Naive thymus-derived CD4-positive, alpha-beta T cell (primary cell): ENCODE data around the gene RNF113B. TPM values are rescaled to one million over a fixed set of nuclear protein-coding genes. Genes with fewer than 3 reads are reported as not detected.

Experiments used
- ATAC-seq: fragments of 150-1000 bp; cut with Tn5 transposase; 2 replicates; pipeline ENCODE4 v1.10.0; 2021; ENCODE audit warnings: mild to moderate bottlenecking, moderate library complexity
- CTCF ChIA-PET: fragments of 350-600 bp; sonication (Branson Sonifier 250); formaldehyde crosslinking; loops from one replicate; lab custom pipeline; 2021; ENCODE audit warnings: antibody characterized with exemption; lab: Charles Lee
- POLR2A ChIA-PET: fragments of 350-600 bp; sonication (Branson Sonifier 250); formaldehyde crosslinking; loops from one replicate; lab custom pipeline; 2021; ENCODE audit warnings: antibody characterized with exemption, inconsistent platforms; lab: Charles Lee
- DNase-seq, 9 donors: peaks; one replicate each; pipeline versions ENCODE4 v3.0.0 to v3.0.0-alpha.2; 2020 to 2022; ENCODE audit warnings: mixed read lengths in 1 of 9
- H3K27ac ChIP-seq: one replicate; pipeline ENCODE4 v1.7.0; 2013; ENCODE audit warnings: mild to moderate bottlenecking, low read depth, low read length, moderate library complexity
- H3K27me3 ChIP-seq, 2 donors: one replicate each; pipeline ENCODE4 v1.7.0; 2013; ENCODE audit warnings: low read length in 2 of 2, mild to moderate bottlenecking in 2 of 2, moderate library complexity in 2 of 2; ENCODE audit not compliant: control insufficient read depth in 2 of 2, insufficient read depth in 2 of 2
- H3K36me3 ChIP-seq, 3 experiments: 1 replicate in 2 of 3; 2 replicates in 1 of 3; pipeline ENCODE4 v1.7.0; 2013; ENCODE audit warnings: low read length in 3 of 3, mild to moderate bottlenecking in 3 of 3, moderate library complexity in 1 of 3; ENCODE audit not compliant: insufficient read depth in 3 of 3, control insufficient read depth in 2 of 3
- H3K4me1 ChIP-seq, 2 donors: one replicate each; pipeline ENCODE4 v1.7.0; 2013; ENCODE audit warnings: low read length in 2 of 2, mild to moderate bottlenecking in 2 of 2, moderate library complexity in 1 of 2; ENCODE audit not compliant: control insufficient read depth in 2 of 2, insufficient read depth in 2 of 2
- H3K4me3 ChIP-seq: 2 replicates; pipeline ENCODE4 v1.7.0; 2013; ENCODE audit warnings: mild to moderate bottlenecking, low read length
- H3K9me3 ChIP-seq, 3 experiments: 1 replicate in 2 of 3; 2 replicates in 1 of 3; pipeline ENCODE4 v1.7.0; 2013; ENCODE audit warnings: low read length in 3 of 3; ENCODE audit not compliant: control insufficient read depth in 2 of 3
- H3K27ac Mint-ChIP-seq, 9 donors: one replicate each; pipeline ENCODE4 v1.8.0; 2020 to 2022; ENCODE audit warnings: mixed read lengths in 9 of 9, mild to moderate bottlenecking in 8 of 9, moderate library complexity in 5 of 9, inconsistent platforms in 2 of 9
- H3K27me3 Mint-ChIP-seq, 5 donors: one replicate each; pipeline ENCODE4 v1.8.0; 2021 to 2022; ENCODE audit warnings: mixed read lengths in 5 of 5, mild to moderate bottlenecking in 1 of 5
- H3K36me3 Mint-ChIP-seq, 5 donors: one replicate each; pipeline ENCODE4 v1.8.0; 2020 to 2022; ENCODE audit warnings: mixed read lengths in 5 of 5, mild to moderate bottlenecking in 3 of 5, inconsistent platforms in 1 of 5
- H3K4me1 Mint-ChIP-seq, 7 donors: one replicate each; pipeline ENCODE4 v1.8.0; 2020 to 2022; ENCODE audit warnings: mixed read lengths in 7 of 7, mild to moderate bottlenecking in 3 of 7, inconsistent platforms in 1 of 7
- H3K4me3 Mint-ChIP-seq, 10 donors: one replicate each; pipeline ENCODE4 v1.8.0; 2020 to 2022; ENCODE audit warnings: mild to moderate bottlenecking in 10 of 10, mixed read lengths in 10 of 10, moderate library complexity in 6 of 10, inconsistent platforms in 2 of 10
- H3K9me3 Mint-ChIP-seq, 11 donors: one replicate each; pipeline ENCODE4 v1.8.0; 2020 to 2022; ENCODE audit warnings: mixed read lengths in 11 of 11, mild to moderate bottlenecking in 4 of 11, inconsistent platforms in 1 of 11, moderate library complexity in 1 of 11
- intact Hi-C, 2 donors: fragments of 100-400 bp; cut with micrococcal nuclease; formaldehyde crosslinking; loops; one replicate each; pipeline ENCODE4 v1.15.1; 2023
- microRNA-seq: library from miRNA; unstranded; fragments of <30 nt; microRNA quantifications from one replicate; pipeline ENCODE4 v1.2.0, GENCODE V29; 2022; ENCODE audit warnings: borderline microRNAs expressed
- polyA plus RNA-seq, 2 donors: library from polyadenylated mRNA; unstranded; fragments of 300-500 nt; fragmentation: Illumina TruSeq; gene quantifications; one replicate each; pipeline ENCODE4 v1.2.3, GENCODE V29; 2021
- total RNA-seq, 6 experiments: library from RNA in 5 of 6; stranded (reverse) in 5 of 6; gene quantifications; 1 replicate in 5 of 6; 2 replicates in 1 of 6; pipeline ENCODE4 v1.2.3 and lab custom pipeline; 2021 to 2026

The RNF113B gene
- total and polyA plus RNA-seq, 7 experiments from 2014 or later = not detected

GRCh38 chr13:98141091-98141490, 36.0 kb downstream of the RNF113B start:
- intact Hi-C loops = loop anchor here in 1 of 2 donors (5.0 kb wide), 2 partner anchors 164 to 436 kb away; partner anchors contain the start of gene STK24
- H3K4me1 Mint-ChIP-seq = peaks cover 0 to 19% (median 13%) of the 10 kb centered on the region in 7 donors
- no peaks in the 10 kb centered on the region for H3K36me3 Mint-ChIP-seq
- DNase-seq (no peak), ATAC-seq (no peak)
- POLR2A ChIA-PET = no interaction called here
- peaks cover 56 to 77% (median 60%) of the 10 kb centered on the region in 5 donors for H3K27me3 Mint-ChIP-seq
- Histone ChIP-seq H3K4me1 (no peaks in the 10 kb centered on the region), H3K9me3 (no peaks in the 10 kb centered on the region), H3K27ac (no peak overlapping the region), H3K4me3 (no peak overlapping the region), H3K36me3 (no peaks in the 10 kb centered on the region), H3K27me3 (peaks cover 0 to 6% of the 10 kb centered on the region in 2 donors)
- peaks cover 0 to 3% (median 0%) of the 10 kb centered on the region in 11 donors for H3K9me3 Mint-ChIP-seq
- no peak overlapping the region for H3K27ac Mint-ChIP-seq
- peak overlapping the region in 5 of 10 donors; percentile 25 to 78 (median 63) for H3K4me3 Mint-ChIP-seq
- CTCF ChIA-PET = no interaction called here

GRCh38 chr13:98134901-98135300, 42.2 kb downstream of the RNF113B start:
- no peak for ATAC-seq
- Mint-ChIP-seq H3K9me3 (peaks cover 0 to 4% (median 0%) of the 10 kb centered on the region in 11 donors), H3K36me3 (peaks cover 0 to 4% (median 0%) of the 10 kb centered on the region in 5 donors), H3K4me1 (no peaks in the 10 kb centered on the region), H3K27ac (no peak overlapping the region), H3K4me3 (no peak overlapping the region), H3K27me3 (peaks cover 26 to 60% (median 57%) of the 10 kb centered on the region in 5 donors)
- H3K4me3 ChIP-seq = no peak overlapping the region
- intact Hi-C loops = no loop called here
- no peaks in the 10 kb centered on the region for H3K27me3 ChIP-seq
- H3K9me3 ChIP-seq = no peaks in the 10 kb centered on the region
- DNase-seq = no peak
- H3K36me3 ChIP-seq = no peaks in the 10 kb centered on the region
- CTCF ChIA-PET = no interaction called here
- H3K27ac ChIP-seq = no peak overlapping the region
- no peaks in the 10 kb centered on the region for H3K4me1 ChIP-seq
- POLR2A ChIA-PET = no interaction called here

- Mint-ChIP-seq H3K27me3 (peaks cover 18 to 53% (median 48%) of the 10 kb centered on the region in 5 donors), H3K36me3 (peaks cover 0 to 4% (median 0%) of the 10 kb centered on the region in 5 donors), H3K4me3 (no peak overlapping the region), H3K4me1 (no peaks in the 10 kb centered on the region), H3K9me3 (peaks cover 0 to 4% (median 2%) of the 10 kb centered on the region in 11 donors), H3K27ac (no peak overlapping the region)
- no peak for DNase-seq
- intact Hi-C loops = no loop called here
- peak; percentile 18 for ATAC-seq
- CTCF ChIA-PET = no interaction called here
- no peaks in the 10 kb centered on the region for H3K36me3 ChIP-seq
- no peaks in the 10 kb centered on the region for H3K4me1 ChIP-seq
- POLR2A ChIA-PET = no interaction called here
- no peaks in the 10 kb centered on the region for H3K27me3 ChIP-seq
- no peak overlapping the region for H3K4me3 ChIP-seq
- no peaks in the 10 kb centered on the region for H3K9me3 ChIP-seq
- no peak overlapping the region for H3K27ac ChIP-seq
These were observed 43.1 kb downstream of the RNF113B start for GRCh38 chr13:98133946-98134345.

GRCh38 chr13:98129059-98129746, 47.9 kb downstream of the RNF113B start:
- CTCF ChIA-PET = no interaction called here
- H3K4me1 Mint-ChIP-seq = no peaks in the 10 kb centered on the region

More at GRCh38 chr13:98129059-98129746, 47.9 kb downstream of the RNF113B start:
- H3K9me3 ChIP-seq = no peaks in the 10 kb centered on the region
- H3K4me1 ChIP-seq = no peaks in the 10 kb centered on the region
- DNase-seq = no peak
- peaks cover 0 to 7% (median 0%) of the 10 kb centered on the region in 5 donors for H3K36me3 Mint-ChIP-seq
- H3K27ac ChIP-seq = no peak overlapping the region
- no peak overlapping the region for H3K4me3 Mint-ChIP-seq
- H3K36me3 ChIP-seq = no peaks in the 10 kb centered on the region
- peaks cover 12 to 47% (median 24%) of the 10 kb centered on the region in 5 donors for H3K27me3 Mint-ChIP-seq
- POLR2A ChIA-PET = no interaction called here
- intact Hi-C loops = no loop called here
- no peaks in the 10 kb centered on the region for H3K27me3 ChIP-seq
- no peak overlapping the region for H3K27ac Mint-ChIP-seq
- H3K9me3 Mint-ChIP-seq = peaks cover 2 to 15% (median 8%) of the 10 kb centered on the region in 11 donors
- ATAC-seq = no peak
- H3K4me3 ChIP-seq = no peak overlapping the region

Small RNA genes lying within 50 kb of the gene (microRNA-seq; reads per million reads assigned to microRNA genes)
- not detected for gene MIR3170

Other genes with a start within 250 kb of the RNF113B start
- gene IPO5, start 223.6 kb downstream of the RNF113B start, total RNA-seq = 100 to 1,000 TPM in 1 of 5 experiments, 10 to 100 TPM in 4; 61.1 to 115 (median 83.3) TPM
- 10 to 100 TPM; 32.2 to 49.9 TPM for gene IPO5, start 223.6 kb downstream of the RNF113B start, polyA plus RNA-seq
- gene FARP1, start 34.2 kb downstream of the RNF113B start, total RNA-seq = 1 to 10 TPM in 1 of 5 experiments, under 1 TPM in 4; 0.19 to 1.1 (median 0.61) TPM
- under 1 TPM; 0.36 to 0.60 TPM for gene FARP1, start 34.2 kb downstream of the RNF113B start, polyA plus RNA-seq